Ureter (tissue), 1 donor: Measurements from ENCODE around the gene LIPT2. TPM values are rescaled to one million over a fixed set of nuclear protein-coding genes. Genes with fewer than 3 reads are reported as not detected.

ENCODE experiments used
- total RNA-seq: library from RNA; stranded (reverse); gene quantifications from one replicate; pipeline ENCODE4 v1.2.4, GENCODE V29; 2023
- donor health status: DM: yes; HTN: yes; CAD: no.

The LIPT2 gene
- total RNA-seq, 1 donor from 2014 or later: 7.4 TPM

Other genes starting within 250 kb of the LIPT2 start
- gene P4HA3, start 182.1 kb downstream of the LIPT2 start, total RNA-seq: 1.7 TPM
- 6.4 TPM for gene PGM2L1, start 95.3 kb downstream of the LIPT2 start, total RNA-seq
- gene KCNE3, start 26.2 kb downstream of the LIPT2 start, total RNA-seq: 5.9 TPM
- 21.8 TPM for gene POLD3, start 98.9 kb upstream of the LIPT2 start, total RNA-seq
- 3.2 TPM for gene CHRDL2, start 237.7 kb upstream of the LIPT2 start, total RNA-seq